ENCODE data around the gene ZIK1. TPM values are rescaled to one million over a fixed set of nuclear protein-coding genes. Genes with fewer than 3 reads are reported as not detected.

The ZIK1 gene
- total and polyA plus RNA-seq, 2 of the 8 experiments (the other 6 are each of a cell fraction or from before 2014, with no cell fraction given) = 19.4 to 36.5 TPM

DNA sequence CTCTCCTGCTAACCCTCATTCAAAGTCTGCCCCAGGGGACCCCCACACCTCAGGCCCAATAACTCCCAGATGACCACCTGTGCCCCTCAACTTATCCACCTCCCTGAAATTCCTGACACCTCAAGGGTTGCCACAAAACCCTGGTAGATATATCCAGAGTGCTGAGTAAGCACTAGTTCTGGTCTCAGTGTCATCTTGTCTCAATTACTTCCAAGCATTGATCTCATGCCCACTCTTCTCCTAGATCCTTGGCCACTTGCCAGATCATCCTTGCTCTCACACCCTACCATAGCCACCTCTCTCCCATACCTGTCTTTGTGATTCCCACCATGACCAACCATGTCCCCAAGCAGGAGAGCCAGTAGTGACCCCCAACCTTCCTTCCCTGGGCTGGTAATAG lies 7.3 kb upstream of the ZIK1 start (continued):
- TF ChIP-seq, protein P1, sequence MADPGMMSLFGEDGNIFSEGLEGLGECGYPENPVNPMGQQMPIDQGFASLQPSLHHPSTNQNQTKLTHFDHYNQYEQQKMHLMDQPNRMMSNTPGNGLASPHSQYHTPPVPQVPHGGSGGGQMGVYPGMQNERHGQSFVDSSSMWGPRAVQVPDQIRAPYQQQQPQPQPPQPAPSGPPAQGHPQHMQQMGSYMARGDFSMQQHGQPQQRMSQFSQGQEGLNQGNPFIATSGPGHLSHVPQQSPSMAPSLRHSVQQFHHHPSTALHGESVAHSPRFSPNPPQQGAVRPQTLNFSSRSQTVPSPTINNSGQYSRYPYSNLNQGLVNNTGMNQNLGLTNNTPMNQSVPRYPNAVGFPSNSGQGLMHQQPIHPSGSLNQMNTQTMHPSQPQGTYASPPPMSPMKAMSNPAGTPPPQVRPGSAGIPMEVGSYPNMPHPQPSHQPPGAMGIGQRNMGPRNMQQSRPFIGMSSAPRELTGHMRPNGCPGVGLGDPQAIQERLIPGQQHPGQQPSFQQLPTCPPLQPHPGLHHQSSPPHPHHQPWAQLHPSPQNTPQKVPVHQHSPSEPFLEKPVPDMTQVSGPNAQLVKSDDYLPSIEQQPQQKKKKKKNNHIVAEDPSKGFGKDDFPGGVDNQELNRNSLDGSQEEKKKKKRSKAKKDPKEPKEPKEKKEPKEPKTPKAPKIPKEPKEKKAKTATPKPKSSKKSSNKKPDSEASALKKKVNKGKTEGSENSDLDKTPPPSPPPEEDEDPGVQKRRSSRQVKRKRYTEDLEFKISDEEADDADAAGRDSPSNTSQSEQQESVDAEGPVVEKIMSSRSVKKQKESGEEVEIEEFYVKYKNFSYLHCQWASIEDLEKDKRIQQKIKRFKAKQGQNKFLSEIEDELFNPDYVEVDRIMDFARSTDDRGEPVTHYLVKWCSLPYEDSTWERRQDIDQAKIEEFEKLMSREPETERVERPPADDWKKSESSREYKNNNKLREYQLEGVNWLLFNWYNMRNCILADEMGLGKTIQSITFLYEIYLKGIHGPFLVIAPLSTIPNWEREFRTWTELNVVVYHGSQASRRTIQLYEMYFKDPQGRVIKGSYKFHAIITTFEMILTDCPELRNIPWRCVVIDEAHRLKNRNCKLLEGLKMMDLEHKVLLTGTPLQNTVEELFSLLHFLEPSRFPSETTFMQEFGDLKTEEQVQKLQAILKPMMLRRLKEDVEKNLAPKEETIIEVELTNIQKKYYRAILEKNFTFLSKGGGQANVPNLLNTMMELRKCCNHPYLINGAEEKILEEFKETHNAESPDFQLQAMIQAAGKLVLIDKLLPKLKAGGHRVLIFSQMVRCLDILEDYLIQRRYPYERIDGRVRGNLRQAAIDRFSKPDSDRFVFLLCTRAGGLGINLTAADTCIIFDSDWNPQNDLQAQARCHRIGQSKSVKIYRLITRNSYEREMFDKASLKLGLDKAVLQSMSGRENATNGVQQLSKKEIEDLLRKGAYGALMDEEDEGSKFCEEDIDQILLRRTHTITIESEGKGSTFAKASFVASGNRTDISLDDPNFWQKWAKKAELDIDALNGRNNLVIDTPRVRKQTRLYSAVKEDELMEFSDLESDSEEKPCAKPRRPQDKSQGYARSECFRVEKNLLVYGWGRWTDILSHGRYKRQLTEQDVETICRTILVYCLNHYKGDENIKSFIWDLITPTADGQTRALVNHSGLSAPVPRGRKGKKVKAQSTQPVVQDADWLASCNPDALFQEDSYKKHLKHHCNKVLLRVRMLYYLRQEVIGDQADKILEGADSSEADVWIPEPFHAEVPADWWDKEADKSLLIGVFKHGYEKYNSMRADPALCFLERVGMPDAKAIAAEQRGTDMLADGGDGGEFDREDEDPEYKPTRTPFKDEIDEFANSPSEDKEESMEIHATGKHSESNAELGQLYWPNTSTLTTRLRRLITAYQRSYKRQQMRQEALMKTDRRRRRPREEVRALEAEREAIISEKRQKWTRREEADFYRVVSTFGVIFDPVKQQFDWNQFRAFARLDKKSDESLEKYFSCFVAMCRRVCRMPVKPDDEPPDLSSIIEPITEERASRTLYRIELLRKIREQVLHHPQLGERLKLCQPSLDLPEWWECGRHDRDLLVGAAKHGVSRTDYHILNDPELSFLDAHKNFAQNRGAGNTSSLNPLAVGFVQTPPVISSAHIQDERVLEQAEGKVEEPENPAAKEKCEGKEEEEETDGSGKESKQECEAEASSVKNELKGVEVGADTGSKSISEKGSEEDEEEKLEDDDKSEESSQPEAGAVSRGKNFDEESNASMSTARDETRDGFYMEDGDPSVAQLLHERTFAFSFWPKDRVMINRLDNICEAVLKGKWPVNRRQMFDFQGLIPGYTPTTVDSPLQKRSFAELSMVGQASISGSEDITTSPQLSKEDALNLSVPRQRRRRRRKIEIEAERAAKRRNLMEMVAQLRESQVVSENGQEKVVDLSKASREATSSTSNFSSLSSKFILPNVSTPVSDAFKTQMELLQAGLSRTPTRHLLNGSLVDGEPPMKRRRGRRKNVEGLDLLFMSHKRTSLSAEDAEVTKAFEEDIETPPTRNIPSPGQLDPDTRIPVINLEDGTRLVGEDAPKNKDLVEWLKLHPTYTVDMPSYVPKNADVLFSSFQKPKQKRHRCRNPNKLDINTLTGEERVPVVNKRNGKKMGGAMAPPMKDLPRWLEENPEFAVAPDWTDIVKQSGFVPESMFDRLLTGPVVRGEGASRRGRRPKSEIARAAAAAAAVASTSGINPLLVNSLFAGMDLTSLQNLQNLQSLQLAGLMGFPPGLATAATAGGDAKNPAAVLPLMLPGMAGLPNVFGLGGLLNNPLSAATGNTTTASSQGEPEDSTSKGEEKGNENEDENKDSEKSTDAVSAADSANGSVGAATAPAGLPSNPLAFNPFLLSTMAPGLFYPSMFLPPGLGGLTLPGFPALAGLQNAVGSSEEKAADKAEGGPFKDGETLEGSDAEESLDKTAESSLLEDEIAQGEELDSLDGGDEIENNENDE (IDR thresholded peaks at IDR 0.05; ENCODE audit: insufficient replicate concordance, low read length) = no peak
- TF ChIP-seq TBP (IDR thresholded peaks at IDR 0.05; ENCODE audit: low read depth, low read length) = no peak

Data from H1 (cell line).